GM15510 (cell line): ENCODE data around the gene MTFR2.

Source experiments
- POLR2A ChIP-seq: IDR thresholded peaks from 3 replicates; pipeline ENCODE4 v1.6.1; 2011; ENCODE audit warnings: borderline replicate concordance; ENCODE audit not compliant: insufficient read length; ENCODE audit errors: extremely low read depth

MTFR2 gene

GRCh38 chr6:136249811-136250685 lies at the start of gene MTFR2:
Gene MTFR2 (minus strand): TSS chr6:136250311. CDS start chr6:136249099, 1,212 bp downstream.
- TF ChIP-seq POLR2A, result peak; percentile 69

GRCh38 chr6:136294621-136295020 lies 44.5 kb upstream of the MTFR2 start:
- no peak for TF ChIP-seq POLR2A

DNA sequence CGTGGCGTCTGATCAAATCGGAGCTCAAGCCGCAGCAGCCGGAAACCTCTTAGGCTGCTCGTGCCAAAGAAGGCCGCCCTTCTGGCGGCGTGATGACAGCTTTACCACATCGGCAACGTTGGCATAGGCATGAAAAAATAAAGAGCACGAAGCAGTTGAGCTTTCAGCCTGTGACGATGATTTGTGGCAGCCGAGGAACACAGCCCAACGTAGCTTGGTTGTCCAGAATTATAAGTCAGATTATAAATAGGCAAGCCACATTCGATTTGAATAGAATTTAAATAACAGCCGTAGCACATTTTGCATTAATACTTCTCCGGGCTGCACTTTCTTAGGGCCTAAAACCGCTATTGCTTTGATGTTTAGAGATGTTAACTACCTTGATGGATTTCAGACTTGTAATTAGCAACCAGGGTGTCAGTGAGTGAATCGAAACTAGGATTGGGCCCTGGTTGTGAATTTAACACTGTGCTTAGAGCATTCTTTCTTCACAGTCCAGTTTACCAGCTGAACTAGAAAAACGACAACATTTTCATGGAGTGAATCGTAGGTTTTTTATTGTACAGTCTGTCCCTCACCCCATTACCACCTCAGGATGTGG lies 40.4 kb upstream of the MTFR2 start:
- TF ChIP-seq POLR2A, result no peak

DNA sequence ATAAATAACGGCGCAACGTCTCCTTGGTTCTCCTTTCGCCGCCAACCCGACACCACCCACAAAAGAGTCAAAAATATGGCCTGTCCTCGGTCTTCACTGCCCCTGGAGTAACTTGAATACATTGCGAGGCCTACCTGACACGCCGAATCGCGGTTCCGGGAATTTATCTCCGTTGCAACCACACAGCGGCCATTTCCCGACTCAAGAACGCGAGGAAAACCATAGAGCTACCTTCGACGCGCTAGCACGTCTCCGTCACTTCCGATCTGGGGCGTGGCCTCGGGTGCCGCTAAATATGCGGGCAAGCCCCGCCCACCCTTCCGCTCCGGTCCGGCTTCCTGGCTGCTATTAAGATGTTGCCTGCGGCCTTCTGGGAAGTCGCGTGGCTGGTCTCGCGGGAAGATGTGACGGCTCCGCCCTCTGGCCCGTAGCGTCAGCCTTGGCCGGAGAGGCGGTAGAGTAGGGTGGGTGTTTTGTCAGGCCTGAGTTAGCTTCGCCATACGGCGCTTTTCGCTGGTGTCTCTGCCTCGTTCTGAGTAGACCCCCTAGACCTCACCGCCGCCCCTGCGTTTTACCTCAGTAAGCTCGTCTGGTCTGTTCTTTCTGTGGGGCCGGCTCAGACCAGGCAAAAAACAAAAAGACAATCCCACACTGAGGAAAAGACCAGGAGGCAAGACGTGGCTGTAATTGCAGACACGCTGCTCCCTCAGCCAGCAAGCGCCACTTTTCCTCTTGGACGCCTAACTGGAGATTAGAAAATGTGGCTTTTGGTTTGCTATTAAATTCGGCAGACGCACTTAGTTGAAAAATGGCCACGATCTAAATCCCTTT lies 39.7 kb upstream of the MTFR2 start, which contains the start of gene BCLAF1:
BCLAF1 (minus strand) TSS at position 268 of the 831 bp plus-strand sequence. CDS start 9,980 bp downstream, outside the sequence.
- TF ChIP-seq POLR2A, result peak; percentile 97

- peak; percentile 49 for TF ChIP-seq POLR2A
These were observed 39.1 kb upstream of the MTFR2 start for GRCh38 chr6:136289327-136289578.

DNA sequence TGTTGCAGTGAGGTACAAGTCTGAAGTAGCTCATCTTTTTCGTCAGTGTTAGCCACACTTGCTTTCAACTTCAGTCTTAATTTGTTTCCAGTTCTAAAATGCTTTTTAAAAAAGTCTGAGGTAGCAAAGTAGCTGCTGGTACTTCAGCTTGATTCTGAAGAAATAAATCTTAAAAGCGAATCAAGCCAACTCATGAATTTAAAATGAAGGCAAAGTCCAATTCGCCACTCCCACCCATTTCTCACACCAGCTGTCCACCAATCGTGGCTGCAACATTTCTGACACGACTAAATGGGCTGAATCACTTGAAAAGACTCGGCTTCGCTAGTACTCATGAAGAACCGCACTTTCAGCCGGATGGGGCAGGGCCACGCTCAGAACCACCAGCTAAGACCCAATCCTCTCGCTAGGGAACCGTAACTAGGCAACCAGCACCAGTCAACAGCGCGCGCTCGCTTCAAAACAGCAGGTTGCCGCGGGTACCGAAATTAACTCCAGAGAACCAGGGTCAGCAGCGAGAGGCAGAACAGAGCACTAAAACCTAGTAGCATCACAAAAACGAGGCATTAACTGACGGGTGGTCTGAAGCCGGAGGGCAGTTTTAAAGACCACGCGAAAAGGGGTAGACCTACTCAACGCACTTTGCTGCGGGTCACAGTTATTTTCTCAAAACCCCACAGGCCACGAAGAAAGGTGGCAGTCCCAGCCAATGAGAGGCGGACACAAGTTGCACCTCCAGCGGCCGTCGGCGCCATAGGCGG lies 38.6 kb upstream of the MTFR2 start:
- TF ChIP-seq POLR2A, result no peak

DNA sequence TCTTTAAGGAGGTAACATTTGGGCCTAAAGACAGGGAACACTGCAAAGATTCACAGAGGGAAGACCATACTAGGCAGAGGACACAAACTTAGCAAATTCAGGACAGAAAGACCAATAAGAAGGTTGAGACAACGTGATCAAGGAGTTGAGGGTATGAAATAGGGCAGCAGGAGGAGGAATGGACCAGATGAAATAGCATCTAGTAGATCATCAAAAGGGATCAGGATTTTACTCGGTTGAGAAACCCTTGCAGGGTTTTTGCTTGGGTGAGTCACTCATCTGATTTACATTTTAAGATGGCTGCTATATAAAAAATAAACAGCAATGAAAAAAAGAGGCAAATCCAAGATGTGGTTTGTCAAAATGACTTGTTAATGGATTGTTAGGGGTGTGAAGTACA lies 34.8 kb upstream of the MTFR2 start:
- no peak for TF ChIP-seq POLR2A

- no peak for TF ChIP-seq POLR2A
These were observed 32.8 kb upstream of the MTFR2 start for GRCh38 chr6:136282906-136283305.

DNA sequence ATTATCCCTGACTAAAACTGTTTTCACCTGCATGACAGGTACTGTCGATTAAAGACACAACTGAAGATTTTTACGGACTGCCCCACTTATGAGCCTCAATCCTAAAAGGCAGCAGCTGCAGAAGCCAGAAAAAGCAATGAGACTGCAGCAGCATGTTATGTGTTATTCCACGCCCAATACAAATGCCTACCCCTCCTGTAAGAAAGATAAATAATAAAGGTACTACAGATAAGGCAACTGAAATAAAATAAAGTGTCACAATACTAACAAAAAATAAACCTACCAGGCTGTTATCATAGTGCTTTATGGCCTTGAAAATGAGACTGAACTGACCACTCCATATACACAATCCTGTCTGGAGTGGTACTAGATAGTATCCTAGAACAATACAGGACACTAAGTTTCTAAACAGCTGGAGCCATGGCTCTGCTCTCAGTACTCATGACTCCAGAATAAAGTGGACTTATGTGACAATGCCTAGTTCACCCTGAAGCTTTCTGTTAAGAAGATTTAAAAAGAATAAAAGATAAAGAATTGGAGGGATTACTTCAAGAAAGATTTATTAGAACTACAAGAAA lies 30.0 kb upstream of the MTFR2 start:
- TF ChIP-seq POLR2A, result no peak

- no peak for TF ChIP-seq POLR2A
These were observed 24.0 kb upstream of the MTFR2 start for GRCh38 chr6:136274062-136274461.

GRCh38 chr6:136265101-136265500 lies 15.0 kb upstream of the MTFR2 start:
- no peak for TF ChIP-seq POLR2A

DNA sequence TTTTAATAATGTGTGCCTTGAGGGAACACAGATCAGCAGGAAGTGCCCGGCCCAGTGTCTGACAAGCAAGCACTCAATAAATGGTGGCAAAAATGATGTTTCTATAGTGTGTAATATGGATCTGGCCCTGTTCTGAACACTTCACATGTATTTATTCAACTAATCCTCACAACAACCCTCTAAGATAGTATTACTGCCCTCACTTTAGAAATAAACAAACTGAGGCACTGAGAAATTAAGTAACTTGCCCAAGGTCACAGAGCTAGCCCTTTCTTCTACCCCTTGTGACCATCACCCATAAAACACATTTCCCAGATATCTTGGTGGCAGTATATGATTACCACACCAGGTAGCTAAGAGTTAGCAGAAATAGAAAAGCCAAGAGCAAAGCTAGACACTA lies 12.8 kb upstream of the MTFR2 start:
- TF ChIP-seq POLR2A, result no peak

GRCh38 chr6:136254851-136255466 lies 4.8 kb upstream of the MTFR2 start:
- no peak for TF ChIP-seq POLR2A

DNA sequence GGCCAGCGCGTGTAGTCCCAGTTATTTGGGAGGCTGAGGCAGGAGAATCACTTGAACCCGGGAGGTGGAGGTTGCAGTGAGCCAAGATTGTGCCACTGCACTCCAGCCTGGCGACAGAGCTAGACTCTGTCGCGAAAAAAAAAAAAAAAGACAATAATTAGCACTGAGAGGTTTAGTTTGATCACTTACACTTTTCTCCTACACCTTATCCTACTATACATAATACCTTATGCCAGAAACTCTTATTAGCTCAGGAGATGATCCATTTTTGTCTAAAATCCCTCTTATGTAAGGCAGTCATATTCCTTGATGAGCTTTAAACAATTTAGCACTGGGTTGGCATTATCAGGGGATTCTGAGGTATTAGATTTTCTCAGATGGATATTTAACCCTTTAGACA lies 3.6 kb upstream of the MTFR2 start:
- no peak for TF ChIP-seq POLR2A
